ENCODE measurements around the gene PLPP2. TPM values are rescaled to one million over a fixed set of nuclear protein-coding genes. Genes with fewer than 3 reads are reported as not detected.

Gene PLPP2
- polyA plus RNA-seq, 1 donor, result 1.6 TPM

DNA sequence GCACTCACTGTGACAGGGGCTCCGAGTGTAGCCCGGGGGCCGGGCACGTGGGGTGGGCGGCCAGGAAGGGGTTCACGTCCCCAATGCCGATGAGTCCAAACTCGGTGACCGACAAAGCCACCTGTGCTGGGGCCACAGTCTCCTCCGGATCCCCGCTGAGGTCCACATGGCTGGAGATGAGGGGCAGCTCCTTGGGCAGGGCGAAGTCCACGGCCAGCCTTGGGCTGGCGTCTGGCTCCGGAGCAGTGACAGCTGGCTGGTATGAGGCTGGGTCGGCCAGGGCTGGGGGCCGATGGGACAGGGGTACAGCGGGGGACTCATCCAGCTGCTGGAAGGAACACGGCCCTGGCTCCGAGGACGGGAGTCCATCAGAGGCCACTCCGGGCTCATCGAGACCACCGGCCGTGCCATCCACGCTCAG lies 15.9 kb upstream of the PLPP2 start:
- peaks cover 41% of the 10 kb centered on the region for H3K36me3 ChIP-seq (ENCODE audit: control insufficient read depth, insufficient read depth, low read length)
- no CpG with 5 or more reads among the region's 26 CpGs for WGBS (ENCODE audit: insufficient coverage, low lambda C conversion rate)

GRCh38 chr19:306151-306900 lies 15.1 kb upstream of the PLPP2 start:
- Histone ChIP-seq H3K4me3 (ENCODE audit: low read length) (no peak overlapping the region), H3K36me3 (ENCODE audit: control insufficient read depth, insufficient read depth, low read length) (peaks cover 40% of the 10 kb centered on the region), H3K27ac (ENCODE audit: low read length) (no peak overlapping the region), H3K4me1 (ENCODE audit: control insufficient read depth, insufficient read depth, low read length) (peaks cover 2% of the 10 kb centered on the region), H3K9me3 (ENCODE audit: control insufficient read depth, low read depth, low read length) (peaks cover 4% of the 10 kb centered on the region), H3K27me3 (ENCODE audit: control insufficient read depth, insufficient read depth, low read length) (no peaks in the 10 kb centered on the region)
- no peak for DNase-seq
- WGBS (ENCODE audit: insufficient coverage, low lambda C conversion rate), result no CpG with 5 or more reads among the region's 50 CpGs

More for the DNA sequence above, 15.9 kb upstream of the PLPP2 start:
- DNase-seq, result no peak
- Histone ChIP-seq H3K4me3 (ENCODE audit: low read length) (no peak overlapping the region), H3K9me3 (ENCODE audit: control insufficient read depth, low read depth, low read length) (peaks cover 4% of the 10 kb centered on the region), H3K27ac (ENCODE audit: low read length) (no peak overlapping the region), H3K27me3 (ENCODE audit: control insufficient read depth, insufficient read depth, low read length) (no peaks in the 10 kb centered on the region), H3K4me1 (ENCODE audit: control insufficient read depth, insufficient read depth, low read length) (peaks cover 2% of the 10 kb centered on the region)

- no peaks in the 10 kb centered on the region for H3K27me3 ChIP-seq (ENCODE audit: control insufficient read depth, insufficient read depth, low read length)
- no peak for DNase-seq
- 100% methylated on average over 1 of the region's 43 CpGs for WGBS (ENCODE audit: insufficient coverage, low lambda C conversion rate)
- no peak overlapping the region for H3K4me3 ChIP-seq (ENCODE audit: low read length)
- H3K27ac ChIP-seq (ENCODE audit: low read length), result no peak overlapping the region
- peaks cover 2% of the 10 kb centered on the region for H3K4me1 ChIP-seq (ENCODE audit: control insufficient read depth, insufficient read depth, low read length)
- H3K9me3 ChIP-seq (ENCODE audit: control insufficient read depth, low read depth, low read length), result peaks cover 4% of the 10 kb centered on the region
- H3K36me3 ChIP-seq (ENCODE audit: control insufficient read depth, insufficient read depth, low read length), result peaks cover 33% of the 10 kb centered on the region
Observed at GRCh38 chr19:305240-306150, 14.3 kb upstream of the PLPP2 start.

- Histone ChIP-seq H3K36me3 (ENCODE audit: control insufficient read depth, insufficient read depth, low read length) (no peaks in the 10 kb centered on the region), H3K4me3 (ENCODE audit: low read length) (no peak overlapping the region), H3K27me3 (ENCODE audit: control insufficient read depth, insufficient read depth, low read length) (peaks cover 37% of the 10 kb centered on the region), H3K4me1 (ENCODE audit: control insufficient read depth, insufficient read depth, low read length) (no peaks in the 10 kb centered on the region), H3K27ac (ENCODE audit: low read length) (no peak overlapping the region), H3K9me3 (ENCODE audit: control insufficient read depth, low read depth, low read length) (peaks cover 6% of the 10 kb centered on the region)
- no peak for DNase-seq
- WGBS (ENCODE audit: insufficient coverage, low lambda C conversion rate), result no CpG with 5 or more reads among the region's 22 CpGs
Observed at GRCh38 chr19:296476-297225, 5.4 kb upstream of the PLPP2 start.

DNA sequence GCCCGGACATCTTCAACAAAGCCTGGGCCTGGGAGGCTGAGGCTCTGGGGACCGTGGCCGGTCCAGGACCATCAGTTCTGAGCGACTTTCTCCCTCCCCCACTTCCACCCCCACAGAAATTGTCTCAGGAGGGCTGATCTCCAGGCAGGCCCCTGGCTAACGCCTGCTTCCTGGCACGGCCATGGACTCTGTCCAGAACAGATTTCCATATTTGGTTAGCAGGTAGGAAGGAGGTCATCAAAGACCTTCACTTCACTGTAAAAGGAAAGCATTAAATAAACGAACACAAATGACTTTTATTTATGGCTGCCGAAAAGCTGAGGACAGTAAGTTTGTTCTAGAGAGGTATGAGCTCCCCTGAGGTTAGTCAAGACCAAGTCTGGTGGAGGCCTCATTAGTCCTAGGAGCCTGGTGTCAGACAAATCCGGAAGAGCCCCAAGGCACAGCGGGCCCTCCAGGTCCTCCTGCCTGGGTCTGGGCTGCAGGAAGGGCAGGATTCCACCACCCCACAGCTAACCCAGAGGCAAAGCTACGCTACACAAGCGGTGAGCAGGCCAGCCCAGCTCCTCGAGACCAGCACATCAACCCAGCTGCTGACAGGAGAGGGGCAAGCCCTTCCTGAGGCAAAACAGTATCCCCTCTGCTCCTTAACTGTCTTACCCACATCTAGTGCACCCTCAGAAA lies 4.6 kb upstream of the PLPP2 start:
- no peaks in the 10 kb centered on the region for H3K4me1 ChIP-seq (ENCODE audit: control insufficient read depth, insufficient read depth, low read length)
- H3K36me3 ChIP-seq (ENCODE audit: control insufficient read depth, insufficient read depth, low read length), result no peaks in the 10 kb centered on the region
- no peak for DNase-seq
- no peak overlapping the region for H3K4me3 ChIP-seq (ENCODE audit: low read length)
- WGBS (ENCODE audit: insufficient coverage, low lambda C conversion rate), result no CpG with 5 or more reads among the region's 13 CpGs
- H3K27me3 ChIP-seq (ENCODE audit: control insufficient read depth, insufficient read depth, low read length), result peaks cover 38% of the 10 kb centered on the region
- no peak overlapping the region for H3K27ac ChIP-seq (ENCODE audit: low read length)
- peaks cover 6% of the 10 kb centered on the region for H3K9me3 ChIP-seq (ENCODE audit: control insufficient read depth, low read depth, low read length)

GRCh38 chr19:294946-295686 lies 3.9 kb upstream of the PLPP2 start:
- Histone ChIP-seq H3K4me3 (ENCODE audit: low read length) (no peak overlapping the region), H3K36me3 (ENCODE audit: control insufficient read depth, insufficient read depth, low read length) (no peaks in the 10 kb centered on the region), H3K27ac (ENCODE audit: low read length) (no peak overlapping the region), H3K27me3 (ENCODE audit: control insufficient read depth, insufficient read depth, low read length) (peaks cover 43% of the 10 kb centered on the region), H3K9me3 (ENCODE audit: control insufficient read depth, low read depth, low read length) (peaks cover 6% of the 10 kb centered on the region), H3K4me1 (ENCODE audit: control insufficient read depth, insufficient read depth, low read length) (no peaks in the 10 kb centered on the region)
- DNase-seq, result peak in 1 of 2 donors; percentile 23
- 20% methylated on average over 1 of the region's 38 CpGs for WGBS (ENCODE audit: insufficient coverage, low lambda C conversion rate)

- Histone ChIP-seq H3K9me3 (ENCODE audit: control insufficient read depth, low read depth, low read length) (peaks cover 6% of the 10 kb centered on the region), H3K4me3 (ENCODE audit: low read length) (no peak overlapping the region), H3K4me1 (ENCODE audit: control insufficient read depth, insufficient read depth, low read length) (no peaks in the 10 kb centered on the region), H3K27ac (ENCODE audit: low read length) (no peak overlapping the region), H3K36me3 (ENCODE audit: control insufficient read depth, insufficient read depth, low read length) (no peaks in the 10 kb centered on the region), H3K27me3 (ENCODE audit: control insufficient read depth, insufficient read depth, low read length) (peaks cover 47% of the 10 kb centered on the region)
- no CpG with 5 or more reads among the region's 29 CpGs for WGBS (ENCODE audit: insufficient coverage, low lambda C conversion rate)
- peak in 1 of 2 donors; percentile 22 for DNase-seq
Observed at GRCh38 chr19:294341-294945, 3.2 kb upstream of the PLPP2 start.

GRCh38 chr19:293436-294110 lies 2.4 kb upstream of the PLPP2 start:
- H3K27me3 ChIP-seq (ENCODE audit: control insufficient read depth, insufficient read depth, low read length), result peaks cover 47% of the 10 kb centered on the region
- no peak overlapping the region for H3K27ac ChIP-seq (ENCODE audit: low read length)
- H3K36me3 ChIP-seq (ENCODE audit: control insufficient read depth, insufficient read depth, low read length), result no peaks in the 10 kb centered on the region
- peaks cover 6% of the 10 kb centered on the region for H3K9me3 ChIP-seq (ENCODE audit: control insufficient read depth, low read depth, low read length)
- H3K4me1 ChIP-seq (ENCODE audit: control insufficient read depth, insufficient read depth, low read length), result no peaks in the 10 kb centered on the region
- DNase-seq, result no peak
- WGBS (ENCODE audit: insufficient coverage, low lambda C conversion rate), result no CpG with 5 or more reads among the region's 14 CpGs
- H3K4me3 ChIP-seq (ENCODE audit: low read length), result no peak overlapping the region

DNA sequence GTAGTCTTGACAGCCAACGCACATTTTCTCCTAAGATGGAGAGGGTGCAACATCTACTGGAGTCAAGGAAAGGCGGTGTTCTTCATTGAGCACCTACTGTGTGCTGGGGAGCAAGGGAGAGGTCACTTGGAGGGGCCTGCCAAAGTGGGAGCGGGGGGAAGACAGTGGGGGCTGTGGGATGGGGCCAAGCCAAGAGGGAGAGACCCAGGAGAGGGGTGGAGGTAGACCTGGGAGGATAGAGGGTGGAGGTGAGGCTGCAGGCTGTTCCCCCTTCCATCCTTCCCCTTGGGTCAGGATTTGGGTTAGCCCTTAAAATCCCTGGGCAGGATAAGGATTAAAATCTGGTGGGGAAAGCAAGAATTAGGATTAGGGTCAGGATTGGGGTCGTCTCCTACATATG lies 1.7 kb upstream of the PLPP2 start:
- no peak for DNase-seq
- H3K27ac ChIP-seq (ENCODE audit: low read length), result no peak overlapping the region
- peaks cover 47% of the 10 kb centered on the region for H3K27me3 ChIP-seq (ENCODE audit: control insufficient read depth, insufficient read depth, low read length)
- H3K4me3 ChIP-seq (ENCODE audit: low read length), result no peak overlapping the region
- H3K36me3 ChIP-seq (ENCODE audit: control insufficient read depth, insufficient read depth, low read length), result no peaks in the 10 kb centered on the region
- WGBS (ENCODE audit: insufficient coverage, low lambda C conversion rate), result 80% methylated on average over 1 of the region's 4 CpGs
- H3K4me1 ChIP-seq (ENCODE audit: control insufficient read depth, insufficient read depth, low read length), result no peaks in the 10 kb centered on the region
- H3K9me3 ChIP-seq (ENCODE audit: control insufficient read depth, low read depth, low read length), result peaks cover 6% of the 10 kb centered on the region

All from large intestine (tissue), 3 donors.